ENCODE results near the gene ZSCAN31. TPM values are rescaled to one million over a fixed set of nuclear protein-coding genes. Genes with fewer than 3 reads are reported as not detected.
A peak's percentile ranks its signal among the peaks of the same experiment; 100 is the strongest.

The ZSCAN31 gene
- total and polyA plus RNA-seq, 10 of the 15 experiments (the other 5 are each of a cell fraction or from before 2014, with no cell fraction given): 1.6 to 5.2 (median 2.9) TPM

DNA sequence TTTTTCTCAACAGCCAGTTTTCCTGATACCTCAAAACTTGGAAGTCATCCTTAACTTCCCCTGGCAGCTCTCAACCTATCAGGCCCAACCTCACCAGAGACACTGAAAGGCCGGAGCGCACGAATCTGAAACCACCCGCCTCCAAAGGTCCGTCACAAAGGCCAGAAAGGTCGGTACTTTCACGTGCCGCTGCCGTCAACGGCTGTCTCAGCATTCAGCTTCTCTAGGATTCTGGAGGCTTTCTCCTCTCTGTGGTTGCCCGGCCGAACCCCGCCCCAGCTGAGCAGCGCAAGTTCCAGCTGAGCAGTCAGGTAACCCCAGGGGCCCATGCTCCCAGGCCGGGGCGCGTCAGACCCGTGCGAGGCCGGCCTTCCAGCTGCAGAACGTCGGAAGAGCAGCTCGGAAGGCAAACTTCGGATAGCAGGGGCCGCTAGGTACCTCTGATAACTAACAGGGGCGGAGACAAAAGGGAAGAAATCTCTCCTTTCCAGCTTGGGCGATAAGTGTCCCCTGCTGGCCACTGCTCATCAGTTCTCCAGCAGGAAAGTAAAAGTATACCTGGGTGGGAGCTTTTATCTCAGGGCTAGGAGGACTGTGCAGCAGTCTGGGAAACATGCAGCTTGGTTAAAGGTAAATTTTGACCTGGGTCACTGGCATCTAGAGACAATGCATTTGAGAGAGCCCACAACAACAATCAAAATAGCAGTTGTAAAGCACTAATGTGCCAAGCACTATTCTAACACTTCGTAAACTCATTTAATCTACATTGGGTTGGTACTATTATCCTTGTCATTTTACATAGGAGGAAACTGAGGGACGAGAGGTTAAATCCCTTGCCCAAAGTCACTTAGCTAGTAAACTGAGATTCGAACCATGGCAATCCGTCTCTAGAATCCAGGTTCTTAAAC lies 47.5 kb upstream of the ZSCAN31 start (continued):
- TF ChIP-seq, protein P1, sequence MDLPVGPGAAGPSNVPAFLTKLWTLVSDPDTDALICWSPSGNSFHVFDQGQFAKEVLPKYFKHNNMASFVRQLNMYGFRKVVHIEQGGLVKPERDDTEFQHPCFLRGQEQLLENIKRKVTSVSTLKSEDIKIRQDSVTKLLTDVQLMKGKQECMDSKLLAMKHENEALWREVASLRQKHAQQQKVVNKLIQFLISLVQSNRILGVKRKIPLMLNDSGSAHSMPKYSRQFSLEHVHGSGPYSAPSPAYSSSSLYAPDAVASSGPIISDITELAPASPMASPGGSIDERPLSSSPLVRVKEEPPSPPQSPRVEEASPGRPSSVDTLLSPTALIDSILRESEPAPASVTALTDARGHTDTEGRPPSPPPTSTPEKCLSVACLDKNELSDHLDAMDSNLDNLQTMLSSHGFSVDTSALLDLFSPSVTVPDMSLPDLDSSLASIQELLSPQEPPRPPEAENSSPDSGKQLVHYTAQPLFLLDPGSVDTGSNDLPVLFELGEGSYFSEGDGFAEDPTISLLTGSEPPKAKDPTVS (IDR thresholded peaks at IDR 0.05; ENCODE audit: low read depth, low read length): no peak
- peak; percentile 83 for TF ChIP-seq NBN (IDR thresholded peaks at IDR 0.05)
- TF ChIP-seq SREBF2 (IDR thresholded peaks at IDR 0.05; ENCODE audit: low read length): no peak
- peak; percentile 74; the same call in 2 of the 3 replicates for TF ChIP-seq POU2F2 (IDR thresholded peaks at IDR 0.05; ENCODE audit: borderline replicate concordance, low read depth, low read length)
- no peak for TF ChIP-seq POLR2AphosphoS2 (IDR thresholded peaks at IDR 0.05; ENCODE audit: low read depth, low read length)
- no peak for TF ChIP-seq HDAC2 (IDR thresholded peaks at IDR 0.05)
- TF ChIP-seq E2F4 (IDR thresholded peaks at IDR 0.05; ENCODE audit: low read depth, low read length): no peak
- TF ChIP-seq FOS (IDR thresholded peaks at IDR 0.05; ENCODE audit: borderline replicate concordance, extremely low read depth, insufficient read length): no peak
- peak; percentile 72; the same call in 1 of the 2 replicates for TF ChIP-seq MTA2 (IDR thresholded peaks at IDR 0.05; ENCODE audit: low read depth)
- no peak for TF ChIP-seq ESRRA (IDR thresholded peaks at IDR 0.05; ENCODE audit: low read length)
- TF ChIP-seq JUNB (IDR thresholded peaks at IDR 0.05): no peak
- TF ChIP-seq CEBPZ (IDR thresholded peaks at IDR 0.05; ENCODE audit: low read depth, low read length): no peak
- TF ChIP-seq SMARCA5 (IDR thresholded peaks at IDR 0.05): no peak
- no peak for TF ChIP-seq TAF1 (IDR thresholded peaks at IDR 0.05; ENCODE audit: borderline replicate concordance, low read depth, low read length)
- peak; percentile 100 for TF ChIP-seq BHLHE40 (IDR thresholded peaks at IDR 0.05; ENCODE audit: borderline replicate concordance in 1 of 2, low read depth in 2 of 2, low read length in 1 of 2)
- TF ChIP-seq MYC (IDR thresholded peaks at IDR 0.05; ENCODE audit: insufficient read depth, insufficient read length, insufficient replicate concordance, low read length, severe bottlenecking): no peak
- no peak for TF ChIP-seq IRF5 (IDR thresholded peaks at IDR 0.05; ENCODE audit: borderline replicate concordance)

Measured in GM12878 (cell line).